Vagina (tissue), 2 donors: Measurements from ENCODE around the gene PADI3. TPM values are rescaled to one million over a fixed set of nuclear protein-coding genes. Genes with fewer than 3 reads are reported as not detected.

Experiments
- DNase-seq, 2 donors: peaks; one replicate each; pipeline ENCODE4 v3.0.0-alpha.2; 2017; ENCODE audit errors: extremely low spot score in 2 of 2
- H3K27ac ChIP-seq: fragments of 200-600 bp; sonication (generic); one replicate; pipeline ENCODE4 v1.5.1; 2019
- H3K27me3 ChIP-seq: fragments of 200-600 bp; sonication (generic); one replicate; pipeline ENCODE4 v1.5.1; 2019
- H3K36me3 ChIP-seq, 2 donors: fragments of 200-600 bp; sonication (generic); one replicate each; pipeline ENCODE4 v1.5.1; 2017 to 2019
- H3K4me1 ChIP-seq: fragments of 200-600 bp; sonication (generic); one replicate; pipeline ENCODE4 v1.5.1; 2019
- H3K4me3 ChIP-seq, 2 donors: fragments of 200-600 bp; sonication (generic); 1 replicate in 1 of 2; 2 replicates in 1 of 2; pipeline ENCODE4 v1.5.1; 2016 to 2019
- H3K9me3 ChIP-seq: fragments of 200-600 bp; sonication (generic); one replicate; pipeline ENCODE4 v1.5.1; 2019
- CTCF ChIP-seq, 3 experiments: fragments of 450-650 bp in 2 of 3; fragments of 200-600 bp in 1 of 3; sonication (generic) in 1 of 3; IDR thresholded peaks; one replicate each; pipeline ENCODE4 v1.5.1; 2017 to 2019; ENCODE audit warnings: antibody characterized with exemption in 3 of 3, mild to moderate bottlenecking in 2 of 3, moderate library complexity in 2 of 3
- POLR2A ChIP-seq, 2 donors: fragments of 450-650 bp; IDR thresholded peaks; one replicate each; pipeline ENCODE4 v1.6.1; 2017; ENCODE audit warnings: antibody characterized with exemption in 2 of 2, mild to moderate bottlenecking in 2 of 2, moderate library complexity in 2 of 2
- POLR2AphosphoS5 ChIP-seq, 2 donors: sonication (generic); formaldehyde crosslinking; IDR thresholded peaks; one replicate each; pipeline ENCODE4 v1.9.0; 2017; ENCODE audit warnings: antibody characterized with exemption in 2 of 2, mild to moderate bottlenecking in 2 of 2, low read depth in 1 of 2; ENCODE audit not compliant: insufficient read depth in 1 of 2
- intact Hi-C: fragments of 100-400 bp; cut with DNase I; formaldehyde crosslinking; loops from one replicate; pipeline ENCODE4 v1.15.1; 2023
- total RNA-seq: library from RNA; depleted of rRNA; stranded (reverse); fragments of >200 nt; gene quantifications from one replicate; pipeline ENCODE4 v1.2.3, GENCODE V29; 2016

The PADI3 gene
- total RNA-seq, 1 donor from 2014 or later, result 7.1 TPM

GRCh38 chr1:17218939-17219338 is 30.0 kb upstream of the PADI3 start:
- no peak overlapping the region for H3K27ac ChIP-seq
- H3K4me1 ChIP-seq, result no peaks in the 10 kb centered on the region
- no peaks in the 10 kb centered on the region for H3K27me3 ChIP-seq
- no peaks in the 10 kb centered on the region for H3K9me3 ChIP-seq
- H3K4me3 ChIP-seq, result no peak overlapping the region
- H3K36me3 ChIP-seq, result no peaks in the 10 kb centered on the region
- TF ChIP-seq CTCF (IDR thresholded peaks at IDR 0.05), result no peak
- no peak for TF ChIP-seq POLR2A (IDR thresholded peaks at IDR 0.05)
- no peak for TF ChIP-seq POLR2AphosphoS5 (IDR thresholded peaks at IDR 0.05; ENCODE audit: insufficient read depth in 1 of 2, low read depth in 1 of 2)
- intact Hi-C loops, result no loop called here
- no peak for DNase-seq

- no peaks in the 10 kb centered on the region for H3K9me3 ChIP-seq
- H3K4me3 ChIP-seq, result no peak overlapping the region
- H3K27ac ChIP-seq, result no peak overlapping the region
- no peak for DNase-seq
- intact Hi-C loops, result no loop called here
- no peaks in the 10 kb centered on the region for H3K27me3 ChIP-seq
- no peaks in the 10 kb centered on the region for H3K36me3 ChIP-seq
- no peak for TF ChIP-seq POLR2A (IDR thresholded peaks at IDR 0.05)
- no peak for TF ChIP-seq POLR2AphosphoS5 (IDR thresholded peaks at IDR 0.05; ENCODE audit: insufficient read depth in 1 of 2, low read depth in 1 of 2)
- H3K4me1 ChIP-seq, result no peaks in the 10 kb centered on the region
Observed at GRCh38 chr1:17220287-17220686, 28.6 kb upstream of the PADI3 start.

- intact Hi-C loops, result no loop called here
- TF ChIP-seq POLR2A (IDR thresholded peaks at IDR 0.05) (no peak), POLR2AphosphoS5 (IDR thresholded peaks at IDR 0.05; ENCODE audit: insufficient read depth in 1 of 2, low read depth in 1 of 2) (no peak), CTCF (IDR thresholded peaks at IDR 0.05) (no peak)
- Histone ChIP-seq H3K36me3 (no peaks in the 10 kb centered on the region), H3K4me3 (no peak overlapping the region), H3K9me3 (no peaks in the 10 kb centered on the region), H3K4me1 (no peaks in the 10 kb centered on the region), H3K27ac (no peak overlapping the region), H3K27me3 (no peaks in the 10 kb centered on the region)
- DNase-seq, result no peak
Observed at GRCh38 chr1:17222557-17222956, 26.3 kb upstream of the PADI3 start.

GRCh38 chr1:17224434-17224833 is 24.5 kb upstream of the PADI3 start:
- H3K4me1 ChIP-seq, result no peaks in the 10 kb centered on the region
- H3K9me3 ChIP-seq, result no peaks in the 10 kb centered on the region
- H3K27me3 ChIP-seq, result no peaks in the 10 kb centered on the region
- no peak overlapping the region for H3K4me3 ChIP-seq
- TF ChIP-seq POLR2A (IDR thresholded peaks at IDR 0.05) (no peak), POLR2AphosphoS5 (IDR thresholded peaks at IDR 0.05; ENCODE audit: insufficient read depth in 1 of 2, low read depth in 1 of 2) (no peak), CTCF (IDR thresholded peaks at IDR 0.05) (no peak)
- H3K36me3 ChIP-seq, result no peaks in the 10 kb centered on the region
- DNase-seq, result no peak
- intact Hi-C loops, result no loop called here
- no peak overlapping the region for H3K27ac ChIP-seq

GRCh38 chr1:17225140-17225539 is 23.8 kb upstream of the PADI3 start:
- TF ChIP-seq POLR2A (IDR thresholded peaks at IDR 0.05), result no peak
- TF ChIP-seq POLR2AphosphoS5 (IDR thresholded peaks at IDR 0.05; ENCODE audit: insufficient read depth in 1 of 2, low read depth in 1 of 2), result no peak
- no peak for TF ChIP-seq CTCF (IDR thresholded peaks at IDR 0.05)
- intact Hi-C loops, result no loop called here
- no peaks in the 10 kb centered on the region for H3K9me3 ChIP-seq
- H3K4me3 ChIP-seq, result no peak overlapping the region
- DNase-seq, result no peak
- H3K36me3 ChIP-seq, result no peaks in the 10 kb centered on the region
- H3K27ac ChIP-seq, result no peak overlapping the region
- no peaks in the 10 kb centered on the region for H3K27me3 ChIP-seq
- no peaks in the 10 kb centered on the region for H3K4me1 ChIP-seq
